WTC11 (cell line): Measurements from ENCODE around the gene PRAF2. TPM values are rescaled to one million over a fixed set of nuclear protein-coding genes. Genes with fewer than 3 reads are reported as not detected.
A peak's percentile ranks its signal among the peaks of the same experiment; 100 is the strongest.

Experiments used
- ATAC-seq: fragments of 200-7000 bp; cut with Tn5 transposase; 2 replicates; pipeline ENCODE4 v1.10.0; 2021; ENCODE audit warnings: mild to moderate bottlenecking, moderate library complexity
- CTCF ChIA-PET: fragments of 300-600 bp; sonication (Branson Sonifier 250); formaldehyde crosslinking; loops from one replicate; lab custom pipeline; 2021; ENCODE audit warnings: antibody characterized with exemption; lab: Charles Lee
- POLR2A ChIA-PET: fragments of 350-600 bp; sonication (Branson Sonifier 250); formaldehyde crosslinking; loops from one replicate; lab custom pipeline; 2021; ENCODE audit warnings: antibody characterized with exemption; lab: Charles Lee
- DNase-seq: peaks from one replicate; pipeline ENCODE4 v3.0.0; 2021; ENCODE audit warnings: low spot score
- H3K27ac Mint-ChIP-seq: 2 replicates; pipeline ENCODE4 v1.8.0; 2021; ENCODE audit warnings: mixed read lengths
- H3K27me3 Mint-ChIP-seq: 2 replicates; pipeline ENCODE4 v1.8.0; 2021; ENCODE audit warnings: low read depth, mild to moderate bottlenecking, moderate library complexity, mixed read lengths
- H3K36me3 Mint-ChIP-seq: 2 replicates; pipeline ENCODE4 v1.8.0; 2021; ENCODE audit warnings: mixed read lengths
- H3K4me1 Mint-ChIP-seq: 2 replicates; pipeline ENCODE4 v1.8.0; 2022; ENCODE audit warnings: mixed read lengths
- H3K4me3 Mint-ChIP-seq: 2 replicates; pipeline ENCODE4 v1.8.0; 2021; ENCODE audit warnings: mild to moderate bottlenecking, moderate library complexity, mixed read lengths
- H3K9me3 Mint-ChIP-seq: 2 replicates; pipeline ENCODE4 v1.8.0; 2021; ENCODE audit warnings: mixed read lengths
- ELF4 ChIP-seq: sonication (generic); formaldehyde crosslinking; IDR thresholded peaks from 2 replicates; pipeline ENCODE4 v1.8.1; 2022; ENCODE audit warnings: low read depth, mild to moderate bottlenecking, moderate library complexity, missing genetic modification reagents
- GABPB1 ChIP-seq: sonication (generic); formaldehyde crosslinking; IDR thresholded peaks from 2 replicates; pipeline ENCODE4 v1.8.1; 2023; ENCODE audit warnings: mild to moderate bottlenecking, missing genetic modification reagents
- NR1H2 ChIP-seq: sonication (generic); formaldehyde crosslinking; IDR thresholded peaks from 2 replicates; pipeline ENCODE4 v1.9.0; 2021; ENCODE audit warnings: mild to moderate bottlenecking, moderate library complexity, missing genetic modification reagents
- OVOL2 ChIP-seq: fragments of 250-450 bp; sonication (Bioruptor Pico); IDR thresholded peaks from 2 replicates; pipeline ENCODE4 v1.9.0; 2021; ENCODE audit warnings: mild to moderate bottlenecking, borderline replicate concordance
- total RNA-seq: library from RNA; stranded (reverse); gene quantifications from 3 replicates; pipeline ENCODE4 v1.2.3, GENCODE V29; 2021
- TF ChIP-seq, protein P1 (sequence below): fragments of 200-600 bp; IDR thresholded peaks from 2 replicates; pipeline ENCODE4 v1.8.0; 2022; ENCODE audit warnings: antibody characterized with exemption
- TF ChIP-seq, protein P2 (sequence below): sonication (generic); formaldehyde crosslinking; IDR thresholded peaks from 2 replicates; pipeline ENCODE4 v1.8.0; 2022; ENCODE audit warnings: mild to moderate bottlenecking, missing genetic modification reagents
- TF ChIP-seq, protein P3 (sequence below): fragments of 250-450 bp; sonication (Bioruptor Pico); conservative IDR thresholded peaks from 2 replicates; pipeline ENCODE4 v1.9.0; 2021; ENCODE audit warnings: mild to moderate bottlenecking
- TF ChIP-seq, protein P4 (sequence below): fragments of 250-450 bp; sonication (Bioruptor Pico); IDR thresholded peaks from 2 replicates; pipeline ENCODE4 v2.1.2; 2022; ENCODE audit warnings: mild to moderate bottlenecking, moderate library complexity
- TF ChIP-seq, protein P5 (sequence below): fragments of 250-450 bp; sonication (Bioruptor Pico); IDR thresholded peaks from 2 replicates; pipeline ENCODE4 v1.9.0; 2021; ENCODE audit warnings: moderate library complexity, mild to moderate bottlenecking, inconsistent platforms, borderline replicate concordance
- TF ChIP-seq, protein P6 (sequence below): fragments of 250-450 bp; sonication (Bioruptor Pico); IDR thresholded peaks from 2 replicates; pipeline ENCODE4 v1.9.0; 2021; ENCODE audit warnings: mild to moderate bottlenecking, borderline replicate concordance
- TF ChIP-seq, protein P7 (sequence below): sonication (generic); formaldehyde crosslinking; IDR thresholded peaks from 2 replicates; pipeline ENCODE4 v1.8.1; 2023; ENCODE audit warnings: mild to moderate bottlenecking, missing genetic modification reagents
- TF ChIP-seq, protein P8 (sequence below): sonication (generic); formaldehyde crosslinking; IDR thresholded peaks from 2 replicates; pipeline ENCODE4 v1.8.1; 2022; ENCODE audit warnings: low read depth, missing genetic modification reagents, borderline replicate concordance

The PRAF2 gene
- total RNA-seq, 1 experiment from 2014 or later: 14.8 TPM

DNA sequence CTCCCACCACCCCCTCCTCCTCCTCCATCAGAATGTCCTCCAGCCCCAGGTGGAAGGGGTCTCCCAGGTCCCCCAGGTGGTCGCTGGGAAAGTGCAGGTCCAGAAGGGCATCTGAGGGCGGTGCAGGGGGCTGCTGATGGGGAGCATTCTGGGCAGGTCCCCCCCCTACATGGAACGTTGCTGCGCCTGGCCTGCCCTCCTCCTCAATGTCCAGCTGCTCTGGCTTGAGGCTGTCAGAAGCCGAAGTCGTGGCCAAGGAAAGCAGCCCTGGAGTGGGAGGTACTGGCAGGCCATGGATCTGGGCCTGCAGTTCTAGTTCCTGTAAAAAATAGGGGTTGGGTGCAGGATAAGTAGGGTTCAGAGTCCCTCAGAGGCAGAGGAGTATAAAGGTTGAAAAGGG is 43.5 kb downstream of the PRAF2 start:
- ATAC-seq (no peak; the same call in 1 of the 2 replicates), DNase-seq (no peak)
- H3K9me3 Mint-ChIP-seq: no peaks in the 10 kb centered on the region
- POLR2A ChIA-PET: interaction anchor here (1.7 kb wide), 1 partner anchor 9 kb away, joined by 8 read pairs; no protein-coding TSS in a partner anchor
- H3K4me1 Mint-ChIP-seq: peaks cover 12% of the 10 kb centered on the region
- no peak overlapping the region for H3K27ac Mint-ChIP-seq
- TF ChIP-seq GABPB1 (CRISPR knock-in tag): no peak
- TF ChIP-seq, protein P1, sequence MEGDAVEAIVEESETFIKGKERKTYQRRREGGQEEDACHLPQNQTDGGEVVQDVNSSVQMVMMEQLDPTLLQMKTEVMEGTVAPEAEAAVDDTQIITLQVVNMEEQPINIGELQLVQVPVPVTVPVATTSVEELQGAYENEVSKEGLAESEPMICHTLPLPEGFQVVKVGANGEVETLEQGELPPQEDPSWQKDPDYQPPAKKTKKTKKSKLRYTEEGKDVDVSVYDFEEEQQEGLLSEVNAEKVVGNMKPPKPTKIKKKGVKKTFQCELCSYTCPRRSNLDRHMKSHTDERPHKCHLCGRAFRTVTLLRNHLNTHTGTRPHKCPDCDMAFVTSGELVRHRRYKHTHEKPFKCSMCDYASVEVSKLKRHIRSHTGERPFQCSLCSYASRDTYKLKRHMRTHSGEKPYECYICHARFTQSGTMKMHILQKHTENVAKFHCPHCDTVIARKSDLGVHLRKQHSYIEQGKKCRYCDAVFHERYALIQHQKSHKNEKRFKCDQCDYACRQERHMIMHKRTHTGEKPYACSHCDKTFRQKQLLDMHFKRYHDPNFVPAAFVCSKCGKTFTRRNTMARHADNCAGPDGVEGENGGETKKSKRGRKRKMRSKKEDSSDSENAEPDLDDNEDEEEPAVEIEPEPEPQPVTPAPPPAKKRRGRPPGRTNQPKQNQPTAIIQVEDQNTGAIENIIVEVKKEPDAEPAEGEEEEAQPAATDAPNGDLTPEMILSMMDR: no peak
- TF ChIP-seq, protein P2, sequence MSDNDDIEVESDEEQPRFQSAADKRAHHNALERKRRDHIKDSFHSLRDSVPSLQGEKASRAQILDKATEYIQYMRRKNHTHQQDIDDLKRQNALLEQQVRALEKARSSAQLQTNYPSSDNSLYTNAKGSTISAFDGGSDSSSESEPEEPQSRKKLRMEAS (CRISPR knock-in tag): no peak
- no peak for TF ChIP-seq NR1H2 (CRISPR knock-in tag)
- TF ChIP-seq, protein P3, sequence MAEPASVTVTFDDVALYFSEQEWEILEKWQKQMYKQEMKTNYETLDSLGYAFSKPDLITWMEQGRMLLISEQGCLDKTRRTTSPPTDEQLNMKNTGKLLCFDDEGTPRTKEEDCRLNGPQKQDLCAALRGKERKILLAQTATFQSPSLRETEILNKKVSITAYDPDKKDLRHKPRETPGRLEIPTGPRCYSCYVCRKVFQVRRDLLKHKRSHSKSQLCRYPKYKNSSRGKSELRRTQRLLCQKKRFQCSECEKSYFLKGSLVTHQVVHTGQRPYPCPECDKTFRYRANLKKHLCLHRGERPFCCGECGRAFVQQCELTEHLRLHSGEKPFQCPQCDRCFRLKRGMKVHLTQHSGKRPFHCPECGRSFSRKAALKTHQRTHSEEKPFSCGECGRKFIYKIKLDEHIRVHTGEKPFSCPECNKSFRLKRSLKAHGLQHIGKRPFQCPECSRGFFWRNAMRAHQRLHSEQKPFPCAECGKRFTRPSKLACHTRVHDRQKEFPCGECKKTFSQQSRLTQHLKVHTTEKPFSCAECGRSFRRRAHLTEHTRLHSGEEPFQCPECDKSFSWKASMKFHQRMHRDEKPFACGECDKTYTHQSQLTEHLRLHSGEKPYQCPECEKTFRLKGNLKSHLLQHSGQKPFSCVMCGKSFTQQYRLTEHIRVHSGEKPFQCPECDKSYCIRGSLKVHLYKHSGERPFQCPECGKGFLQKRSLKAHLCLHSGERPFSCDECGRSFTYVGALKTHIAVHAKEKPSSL (CRISPR knock-in tag): no peak
- TF ChIP-seq, all 79 proteins: peak for 0
- H3K27me3 Mint-ChIP-seq: no peaks in the 10 kb centered on the region
- no peak overlapping the region for H3K4me3 Mint-ChIP-seq
- H3K36me3 Mint-ChIP-seq: peaks cover 38% of the 10 kb centered on the region
- CTCF ChIA-PET: no interaction called here

DNA sequence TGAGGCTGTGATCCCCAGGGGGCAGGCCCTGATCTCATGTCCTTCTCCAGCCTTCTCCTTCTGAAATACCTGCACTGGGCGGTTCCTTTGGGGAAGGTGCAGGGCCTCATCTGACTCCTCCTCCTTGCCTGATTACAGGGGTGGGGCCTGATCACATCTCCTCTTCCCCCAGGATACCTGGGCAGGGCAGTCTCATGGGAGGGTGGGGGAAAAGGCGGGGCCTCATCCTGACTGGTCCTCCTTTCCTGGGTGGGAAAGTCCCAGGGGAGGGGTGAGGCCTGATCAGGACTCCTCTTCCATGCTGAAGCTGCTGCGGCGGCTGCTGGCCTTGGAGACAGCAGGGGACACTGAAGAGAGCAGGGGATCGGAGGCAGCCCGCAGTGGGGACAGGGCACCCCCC is 43.9 kb downstream of the PRAF2 start:
- peak; percentile 69 for DNase-seq
- Mint-ChIP-seq H3K27ac (peak overlapping the region; percentile 57; the same call in 1 of the 2 replicates), H3K27me3 (no peaks in the 10 kb centered on the region), H3K4me3 (no peak overlapping the region), H3K4me1 (peaks cover 12% of the 10 kb centered on the region), H3K36me3 (peaks cover 37% of the 10 kb centered on the region), H3K9me3 (no peaks in the 10 kb centered on the region)
- TF ChIP-seq OVOL2 (CRISPR knock-in tag) (no peak), ELF4 (CRISPR knock-in tag) (no peak)
- TF ChIP-seq, protein P4, sequence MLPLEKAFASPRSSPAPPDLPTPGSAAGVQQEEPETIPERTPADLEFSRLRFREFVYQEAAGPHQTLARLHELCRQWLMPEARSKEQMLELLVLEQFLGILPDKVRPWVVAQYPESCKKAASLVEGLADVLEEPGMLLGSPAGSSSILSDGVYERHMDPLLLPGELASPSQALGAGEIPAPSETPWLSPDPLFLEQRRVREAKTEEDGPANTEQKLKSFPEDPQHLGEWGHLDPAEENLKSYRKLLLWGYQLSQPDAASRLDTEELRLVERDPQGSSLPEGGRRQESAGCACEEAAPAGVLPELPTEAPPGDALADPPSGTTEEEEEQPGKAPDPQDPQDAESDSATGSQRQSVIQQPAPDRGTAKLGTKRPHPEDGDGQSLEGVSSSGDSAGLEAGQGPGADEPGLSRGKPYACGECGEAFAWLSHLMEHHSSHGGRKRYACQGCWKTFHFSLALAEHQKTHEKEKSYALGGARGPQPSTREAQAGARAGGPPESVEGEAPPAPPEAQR (CRISPR knock-in tag): no peak
- TF ChIP-seq, protein P1: no peak
- TF ChIP-seq, protein P5, sequence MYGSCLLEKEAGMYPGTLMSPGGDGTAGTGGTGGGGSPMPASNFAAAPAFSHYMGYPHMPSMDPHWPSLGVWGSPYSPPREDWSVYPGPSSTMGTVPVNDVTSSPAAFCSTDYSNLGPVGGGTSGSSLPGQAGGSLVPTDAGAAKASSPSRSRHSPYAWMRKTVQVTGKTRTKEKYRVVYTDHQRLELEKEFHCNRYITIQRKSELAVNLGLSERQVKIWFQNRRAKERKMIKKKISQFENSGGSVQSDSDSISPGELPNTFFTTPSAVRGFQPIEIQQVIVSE (CRISPR knock-in tag): no peak
- TF ChIP-seq, protein P6, sequence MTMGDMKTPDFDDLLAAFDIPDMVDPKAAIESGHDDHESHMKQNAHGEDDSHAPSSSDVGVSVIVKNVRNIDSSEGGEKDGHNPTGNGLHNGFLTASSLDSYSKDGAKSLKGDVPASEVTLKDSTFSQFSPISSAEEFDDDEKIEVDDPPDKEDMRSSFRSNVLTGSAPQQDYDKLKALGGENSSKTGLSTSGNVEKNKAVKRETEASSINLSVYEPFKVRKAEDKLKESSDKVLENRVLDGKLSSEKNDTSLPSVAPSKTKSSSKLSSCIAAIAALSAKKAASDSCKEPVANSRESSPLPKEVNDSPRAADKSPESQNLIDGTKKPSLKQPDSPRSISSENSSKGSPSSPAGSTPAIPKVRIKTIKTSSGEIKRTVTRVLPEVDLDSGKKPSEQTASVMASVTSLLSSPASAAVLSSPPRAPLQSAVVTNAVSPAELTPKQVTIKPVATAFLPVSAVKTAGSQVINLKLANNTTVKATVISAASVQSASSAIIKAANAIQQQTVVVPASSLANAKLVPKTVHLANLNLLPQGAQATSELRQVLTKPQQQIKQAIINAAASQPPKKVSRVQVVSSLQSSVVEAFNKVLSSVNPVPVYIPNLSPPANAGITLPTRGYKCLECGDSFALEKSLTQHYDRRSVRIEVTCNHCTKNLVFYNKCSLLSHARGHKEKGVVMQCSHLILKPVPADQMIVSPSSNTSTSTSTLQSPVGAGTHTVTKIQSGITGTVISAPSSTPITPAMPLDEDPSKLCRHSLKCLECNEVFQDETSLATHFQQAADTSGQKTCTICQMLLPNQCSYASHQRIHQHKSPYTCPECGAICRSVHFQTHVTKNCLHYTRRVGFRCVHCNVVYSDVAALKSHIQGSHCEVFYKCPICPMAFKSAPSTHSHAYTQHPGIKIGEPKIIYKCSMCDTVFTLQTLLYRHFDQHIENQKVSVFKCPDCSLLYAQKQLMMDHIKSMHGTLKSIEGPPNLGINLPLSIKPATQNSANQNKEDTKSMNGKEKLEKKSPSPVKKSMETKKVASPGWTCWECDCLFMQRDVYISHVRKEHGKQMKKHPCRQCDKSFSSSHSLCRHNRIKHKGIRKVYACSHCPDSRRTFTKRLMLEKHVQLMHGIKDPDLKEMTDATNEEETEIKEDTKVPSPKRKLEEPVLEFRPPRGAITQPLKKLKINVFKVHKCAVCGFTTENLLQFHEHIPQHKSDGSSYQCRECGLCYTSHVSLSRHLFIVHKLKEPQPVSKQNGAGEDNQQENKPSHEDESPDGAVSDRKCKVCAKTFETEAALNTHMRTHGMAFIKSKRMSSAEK (CRISPR knock-in tag): no peak
- TF ChIP-seq, protein P7, sequence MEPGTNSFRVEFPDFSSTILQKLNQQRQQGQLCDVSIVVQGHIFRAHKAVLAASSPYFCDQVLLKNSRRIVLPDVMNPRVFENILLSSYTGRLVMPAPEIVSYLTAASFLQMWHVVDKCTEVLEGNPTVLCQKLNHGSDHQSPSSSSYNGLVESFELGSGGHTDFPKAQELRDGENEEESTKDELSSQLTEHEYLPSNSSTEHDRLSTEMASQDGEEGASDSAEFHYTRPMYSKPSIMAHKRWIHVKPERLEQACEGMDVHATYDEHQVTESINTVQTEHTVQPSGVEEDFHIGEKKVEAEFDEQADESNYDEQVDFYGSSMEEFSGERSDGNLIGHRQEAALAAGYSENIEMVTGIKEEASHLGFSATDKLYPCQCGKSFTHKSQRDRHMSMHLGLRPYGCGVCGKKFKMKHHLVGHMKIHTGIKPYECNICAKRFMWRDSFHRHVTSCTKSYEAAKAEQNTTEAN (CRISPR knock-in tag): no peak
- TF ChIP-seq, protein P8, sequence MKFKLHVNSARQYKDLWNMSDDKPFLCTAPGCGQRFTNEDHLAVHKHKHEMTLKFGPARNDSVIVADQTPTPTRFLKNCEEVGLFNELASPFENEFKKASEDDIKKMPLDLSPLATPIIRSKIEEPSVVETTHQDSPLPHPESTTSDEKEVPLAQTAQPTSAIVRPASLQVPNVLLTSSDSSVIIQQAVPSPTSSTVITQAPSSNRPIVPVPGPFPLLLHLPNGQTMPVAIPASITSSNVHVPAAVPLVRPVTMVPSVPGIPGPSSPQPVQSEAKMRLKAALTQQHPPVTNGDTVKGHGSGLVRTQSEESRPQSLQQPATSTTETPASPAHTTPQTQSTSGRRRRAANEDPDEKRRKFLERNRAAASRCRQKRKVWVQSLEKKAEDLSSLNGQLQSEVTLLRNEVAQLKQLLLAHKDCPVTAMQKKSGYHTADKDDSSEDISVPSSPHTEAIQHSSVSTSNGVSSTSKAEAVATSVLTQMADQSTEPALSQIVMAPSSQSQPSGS (CRISPR knock-in tag): no peak
- POLR2A ChIA-PET: interaction anchor here (1.7 kb wide), 1 partner anchor 10 kb away, joined by 8 read pairs; no protein-coding TSS in a partner anchor
- CTCF ChIA-PET: no interaction called here
- ATAC-seq: peak; percentile 95
